H1 (cell line): ENCODE results near the gene TSPAN15.

Source experiments
- CTBP2 ChIP-seq: IDR thresholded peaks from 2 replicates; pipeline ENCODE4 v1.7.0; 2011; ENCODE audit warnings: borderline replicate concordance, mild to moderate bottlenecking, moderate library complexity, mixed read lengths, low read length; ENCODE audit not compliant: insufficient read depth, insufficient read length
- EP300 ChIP-seq, 2 experiments: IDR thresholded peaks; 1 replicate in 1 of 2; 2 replicates in 1 of 2; pipeline ENCODE4 v1.6.1; 2011 to 2012; ENCODE audit warnings: low read depth in 2 of 2, low read length in 2 of 2, mild to moderate bottlenecking in 2 of 2, borderline replicate concordance in 1 of 2, inconsistent platforms in 1 of 2, moderate library complexity in 1 of 2
- EZH2 ChIP-seq: fragments of 200-600 bp; sonication (generic); IDR thresholded peaks from 2 replicates; pipeline ENCODE4 v1.7.1; 2012; ENCODE audit warnings: low read depth, mild to moderate bottlenecking, moderate library complexity, low read length, inconsistent platforms; ENCODE audit not compliant: severe bottlenecking
- JUND ChIP-seq: IDR thresholded peaks from 2 replicates; pipeline ENCODE4 v1.6.1; 2011; ENCODE audit warnings: mild to moderate bottlenecking, improper control_type of control experiment, low read length
- KDM1A ChIP-seq: fragments of 200-600, 300-600 bp; sonication (generic); IDR thresholded peaks from 2 replicates; pipeline ENCODE4 v1.7.1; 2016; ENCODE audit warnings: mild to moderate bottlenecking, low read length, borderline replicate concordance
- KDM5A ChIP-seq: fragments of 200-600 bp; IDR thresholded peaks from 2 replicates; pipeline ENCODE4 v1.7.1; 2012; ENCODE audit warnings: mild to moderate bottlenecking, low read length, inconsistent platforms, mixed read lengths
- POLR2A ChIP-seq, 2 experiments: IDR thresholded peaks; 1 replicate in 1 of 2; 2 replicates in 1 of 2; pipeline ENCODE4 v1.6.1; 2011; ENCODE audit warnings: low read depth in 2 of 2, low read length in 2 of 2, mild to moderate bottlenecking in 2 of 2; ENCODE audit errors: control extremely low read depth in 1 of 2
- RFX5 ChIP-seq: IDR thresholded peaks from 2 replicates; pipeline ENCODE4 v1.6.1; 2011; ENCODE audit warnings: low read depth, low read length, improper control_type of control experiment, borderline replicate concordance
- SIN3A ChIP-seq, 2 experiments: IDR thresholded peaks in 1 of 2; conservative IDR thresholded peaks in 1 of 2; 2 replicates each; pipeline ENCODE4 v1.6.1; 2011 to 2012; ENCODE audit warnings: low read length in 2 of 2, improper control_type of control experiment in 1 of 2, low read depth in 1 of 2, mild to moderate bottlenecking in 1 of 2
- SIRT6 ChIP-seq: IDR thresholded peaks from one replicate; pipeline ENCODE4 v1.7.1; 2012; ENCODE audit warnings: low read length, inconsistent platforms
- SUZ12 ChIP-seq: fragments of 200-600 bp; sonication (generic); IDR thresholded peaks from 2 replicates; pipeline ENCODE4 v1.6.1; 2012; ENCODE audit warnings: mild to moderate bottlenecking, inconsistent platforms, low read length, moderate library complexity, mixed read lengths
- TAF1 ChIP-seq: IDR thresholded peaks from 2 replicates; pipeline ENCODE4 v1.6.1; 2011; ENCODE audit warnings: mild to moderate bottlenecking, low read depth, low read length
- TEAD4 ChIP-seq: IDR thresholded peaks from 2 replicates; pipeline ENCODE4 v1.6.1; 2012; ENCODE audit warnings: low read depth, low read length, inconsistent platforms, mixed read lengths
- TF ChIP-seq, protein P1 (sequence below), 3 experiments: IDR thresholded peaks; 1 replicate in 2 of 3; 2 replicates in 1 of 3; pipeline versions ENCODE4 v1.5.1 to v1.6.1; 2011; ENCODE audit warnings: low read length in 3 of 3, mild to moderate bottlenecking in 3 of 3, inconsistent platforms in 2 of 3, low read depth in 1 of 3, moderate library complexity in 1 of 3; ENCODE audit not compliant: insufficient read depth in 1 of 3; ENCODE audit errors: control extremely low read depth in 1 of 3

DNA sequence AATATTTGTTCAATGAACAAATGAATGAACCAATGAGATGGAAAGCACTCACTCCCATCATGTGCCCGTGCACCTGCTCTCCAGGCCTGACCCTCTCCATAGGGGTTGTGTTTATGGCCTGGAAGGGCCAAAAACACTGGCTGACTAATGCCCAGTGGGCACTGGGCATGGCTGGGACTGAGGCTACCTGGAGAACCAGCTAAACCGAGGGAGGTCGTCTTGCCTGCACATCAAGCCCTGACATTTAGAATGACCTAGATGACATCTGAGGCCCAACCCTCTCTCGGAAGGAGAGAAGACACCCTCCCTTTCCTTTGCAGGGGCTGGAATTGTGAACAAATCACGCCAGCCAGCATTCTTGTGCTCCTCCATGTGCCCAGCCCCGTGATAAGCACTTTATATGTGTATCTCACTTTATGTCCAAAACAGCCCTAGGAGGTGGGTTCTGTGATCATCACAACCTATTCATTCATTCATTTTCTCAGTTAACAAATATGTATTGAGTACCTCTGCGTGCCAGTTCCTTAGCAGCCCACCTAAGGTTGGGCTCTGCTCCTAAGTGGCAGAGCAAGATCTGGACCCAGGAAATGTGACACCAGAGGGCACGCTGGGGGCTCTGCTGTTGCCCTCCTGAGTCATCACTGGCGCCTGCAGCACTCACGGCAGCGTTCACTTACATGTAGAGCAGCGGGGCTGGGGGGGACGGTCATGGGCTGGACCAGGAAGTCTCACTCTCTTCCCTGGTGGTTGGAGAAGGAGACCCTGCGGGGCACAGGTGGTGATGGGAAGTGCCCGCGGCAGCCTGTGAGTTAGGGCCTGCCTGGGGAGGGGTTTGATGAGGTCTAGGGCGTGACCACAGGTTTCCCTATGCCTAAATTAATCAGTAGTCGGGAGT is 52.0 kb downstream of the TSPAN15 start:
- TF ChIP-seq TEAD4, result no peak
- TF ChIP-seq, protein P1, sequence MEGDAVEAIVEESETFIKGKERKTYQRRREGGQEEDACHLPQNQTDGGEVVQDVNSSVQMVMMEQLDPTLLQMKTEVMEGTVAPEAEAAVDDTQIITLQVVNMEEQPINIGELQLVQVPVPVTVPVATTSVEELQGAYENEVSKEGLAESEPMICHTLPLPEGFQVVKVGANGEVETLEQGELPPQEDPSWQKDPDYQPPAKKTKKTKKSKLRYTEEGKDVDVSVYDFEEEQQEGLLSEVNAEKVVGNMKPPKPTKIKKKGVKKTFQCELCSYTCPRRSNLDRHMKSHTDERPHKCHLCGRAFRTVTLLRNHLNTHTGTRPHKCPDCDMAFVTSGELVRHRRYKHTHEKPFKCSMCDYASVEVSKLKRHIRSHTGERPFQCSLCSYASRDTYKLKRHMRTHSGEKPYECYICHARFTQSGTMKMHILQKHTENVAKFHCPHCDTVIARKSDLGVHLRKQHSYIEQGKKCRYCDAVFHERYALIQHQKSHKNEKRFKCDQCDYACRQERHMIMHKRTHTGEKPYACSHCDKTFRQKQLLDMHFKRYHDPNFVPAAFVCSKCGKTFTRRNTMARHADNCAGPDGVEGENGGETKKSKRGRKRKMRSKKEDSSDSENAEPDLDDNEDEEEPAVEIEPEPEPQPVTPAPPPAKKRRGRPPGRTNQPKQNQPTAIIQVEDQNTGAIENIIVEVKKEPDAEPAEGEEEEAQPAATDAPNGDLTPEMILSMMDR (IDR thresholded peaks at IDR 0.05; ENCODE audit: control extremely low read depth in 1 of 3, insufficient read depth in 1 of 3, low read depth in 1 of 3, low read length in 3 of 3), result no peak
- TF ChIP-seq SIN3A (conservative IDR thresholded peaks at IDR 0.05 in 1 of 2, IDR thresholded peaks at IDR 0.05 in 1 of 2; ENCODE audit: low read depth in 1 of 2, low read length in 2 of 2), result no peak
- no peak for TF ChIP-seq POLR2A (IDR thresholded peaks at IDR 0.05; ENCODE audit: control extremely low read depth in 1 of 2, low read depth in 2 of 2, low read length in 2 of 2)
- no peak for TF ChIP-seq KDM1A
- TF ChIP-seq RFX5, result no peak
- no peak for TF ChIP-seq EP300 (IDR thresholded peaks at IDR 0.05; ENCODE audit: borderline replicate concordance in 1 of 2, low read depth in 2 of 2, low read length in 2 of 2)
- no peak for TF ChIP-seq CTBP2
- TF ChIP-seq TAF1, result no peak
- TF ChIP-seq SIRT6, result no peak
- no peak for TF ChIP-seq EZH2
- no peak for TF ChIP-seq SUZ12
- no peak for TF ChIP-seq JUND
- no peak for TF ChIP-seq KDM5A
